Liver (tissue), 9 donors: ENCODE data around the gene HIGD1A. TPM values are rescaled to one million over a fixed set of nuclear protein-coding genes. Genes with fewer than 3 reads are reported as not detected.

Experiments used
- DNase-seq: peaks from one replicate; pipeline ENCODE4 v3.0.0-alpha.2; 2017; ENCODE audit warnings: low spot score
- H3K27ac ChIP-seq, 2 donors: one replicate each; pipeline ENCODE4 v1.7.0; 2013; ENCODE audit warnings: inconsistent platforms in 2 of 2, low read length in 2 of 2, control low read depth in 1 of 2, low read depth in 1 of 2, mild to moderate bottlenecking in 1 of 2
- H3K27me3 ChIP-seq, 4 donors: one replicate each; pipeline versions ENCODE4 v1.6.1 to v1.7.0; 2013; ENCODE audit warnings: low read length in 3 of 4, inconsistent platforms in 1 of 4, mild to moderate bottlenecking in 1 of 4, moderate library complexity in 1 of 4; ENCODE audit not compliant: control insufficient read depth in 4 of 4, insufficient read depth in 4 of 4
- H3K36me3 ChIP-seq, 4 donors: one replicate each; pipeline versions ENCODE4 v1.6.1 to v1.7.0; 2013; ENCODE audit warnings: low read length in 3 of 4, mild to moderate bottlenecking in 3 of 4, low read depth in 1 of 4, moderate library complexity in 1 of 4; ENCODE audit not compliant: control insufficient read depth in 4 of 4, insufficient read depth in 3 of 4
- H3K4me1 ChIP-seq, 4 donors: one replicate each; pipeline versions ENCODE4 v1.6.1 to v1.7.0; 2013; ENCODE audit warnings: low read length in 3 of 4, mild to moderate bottlenecking in 3 of 4, moderate library complexity in 1 of 4; ENCODE audit not compliant: control insufficient read depth in 4 of 4, insufficient read depth in 4 of 4
- H3K4me3 ChIP-seq, 3 donors: one replicate each; pipeline versions ENCODE4 v1.6.1 to v1.7.0; 2013; ENCODE audit warnings: low read length in 3 of 3, control low read depth in 1 of 3, low read depth in 1 of 3, mild to moderate bottlenecking in 1 of 3
- H3K9ac ChIP-seq, 2 donors: one replicate each; pipeline ENCODE4 v1.7.0; 2013; ENCODE audit warnings: low read length in 2 of 2, mild to moderate bottlenecking in 2 of 2, moderate library complexity in 2 of 2, control low read depth in 1 of 2, low read depth in 1 of 2
- H3K9me3 ChIP-seq, 4 donors: one replicate each; pipeline versions ENCODE4 v1.6.1 to v1.7.0; 2013; ENCODE audit warnings: low read length in 3 of 4; ENCODE audit not compliant: control insufficient read depth in 4 of 4
- ATF3 ChIP-seq: IDR thresholded peaks from 2 replicates; pipeline ENCODE4 v1.6.1; 2016; ENCODE audit warnings: antibody characterized with exemption
- CTCF ChIP-seq: fragments of 150-350 bp; IDR thresholded peaks from 2 replicates; pipeline ENCODE4 v1.5.1; 2017; ENCODE audit warnings: improper control_type of control experiment, low read depth, low read length; ENCODE audit not compliant: missing input control
- EGR1 ChIP-seq, 2 donors: IDR thresholded peaks; 2 replicates each; pipeline ENCODE4 v1.6.1; 2016 to 2018; ENCODE audit warnings: antibody characterized with exemption in 2 of 2, low read depth in 2 of 2
- FOXA1 ChIP-seq: IDR thresholded peaks from 2 replicates; pipeline ENCODE4 v1.6.1; 2016; ENCODE audit warnings: antibody characterized with exemption
- FOXA2 ChIP-seq: IDR thresholded peaks from 2 replicates; pipeline ENCODE4 v1.6.1; 2016; ENCODE audit warnings: antibody characterized with exemption
- GABPA ChIP-seq, 2 donors: IDR thresholded peaks in 1 of 2; conservative IDR thresholded peaks in 1 of 2; 2 replicates each; pipeline ENCODE4 v1.6.1; 2016; ENCODE audit warnings: antibody characterized with exemption in 2 of 2, mild to moderate bottlenecking in 1 of 2, moderate library complexity in 1 of 2
- HNF4A ChIP-seq, 2 donors: conservative IDR thresholded peaks; 2 replicates each; pipeline ENCODE4 v1.6.1; 2016; ENCODE audit warnings: antibody characterized with exemption in 2 of 2, mild to moderate bottlenecking in 2 of 2
- HNF4G ChIP-seq: IDR thresholded peaks from 2 replicates; pipeline ENCODE4 v1.6.1; 2016; ENCODE audit warnings: antibody characterized with exemption
- JUND ChIP-seq, 2 donors: IDR thresholded peaks; 2 replicates each; pipeline ENCODE4 v1.6.1; 2016; ENCODE audit warnings: antibody characterized with exemption in 2 of 2
- MAX ChIP-seq: IDR thresholded peaks from 2 replicates; pipeline ENCODE4 v1.6.1; 2016; ENCODE audit warnings: antibody characterized with exemption
- NR2F2 ChIP-seq: IDR thresholded peaks from 2 replicates; pipeline ENCODE4 v1.6.1; 2016; ENCODE audit warnings: antibody characterized with exemption
- RAD21 ChIP-seq, 2 donors: IDR thresholded peaks; 2 replicates each; pipeline ENCODE4 v1.6.1; 2016; ENCODE audit warnings: antibody characterized with exemption in 2 of 2, mild to moderate bottlenecking in 2 of 2
- REST ChIP-seq: IDR thresholded peaks from 2 replicates; pipeline ENCODE4 v1.6.1; 2016; ENCODE audit warnings: antibody characterized with exemption, mild to moderate bottlenecking
- RXRA ChIP-seq, 2 donors: IDR thresholded peaks; 2 replicates each; pipeline ENCODE4 v1.6.1; 2017 to 2018; ENCODE audit warnings: antibody characterized with exemption in 2 of 2, mild to moderate bottlenecking in 1 of 2
- SP1 ChIP-seq: IDR thresholded peaks from 2 replicates; pipeline ENCODE4 v1.6.1; 2018; ENCODE audit warnings: antibody characterized with exemption, mild to moderate bottlenecking
- TAF1 ChIP-seq: conservative IDR thresholded peaks from 2 replicates; pipeline ENCODE4 v1.6.1; 2016; ENCODE audit warnings: antibody characterized with exemption, mild to moderate bottlenecking
- YY1 ChIP-seq: IDR thresholded peaks from 2 replicates; pipeline ENCODE4 v1.6.1; 2016; ENCODE audit warnings: antibody characterized with exemption, mild to moderate bottlenecking
- ZBTB33 ChIP-seq: IDR thresholded peaks from 2 replicates; pipeline ENCODE4 v1.6.1; 2016; ENCODE audit warnings: antibody characterized with exemption
- WGBS: extraction: QIAGEN DNeasy Blood & Tissue Kit; methylation state at CpG from one replicate; pipeline ENCODE4 v1.1.7; 2013; 5-methylcytosine and 5-hydroxymethylcytosine counted together
- polyA plus RNA-seq, 2 donors: library from polyadenylated mRNA; stranded (reverse) in 1 of 2; unstranded in 1 of 2; fragments of 200-250 nt in 1 of 2; fragments of >200 nt in 1 of 2; fragmentation: Nextera tagmentation in 1 of 2; extraction: Ambion mirVana in 1 of 2; gene quantifications; one replicate each; pipeline versions ENCODE4 v1.2.1 to v1.2.3, GENCODE V29; 2013 to 2015
- total RNA-seq, 2 donors: library from RNA; depleted of rRNA; stranded (reverse); fragments of >200 nt; gene quantifications; one replicate each; pipeline ENCODE4 v1.2.3, GENCODE V29; 2014
- donor health status: healthy.
- donor health status: healthy.
- donor health status: healthy.
- donor health status: healthy.
- donor health status: healthy.

The HIGD1A gene
- total RNA-seq (100 to 1,000 TPM; 117 to 234 TPM), polyA plus RNA-seq (100 to 1,000 TPM; 256 TPM)

GRCh38 chr3:42804106-42804830, at the start of gene HIGD1A:
HIGD1A (minus strand) TSS chr3:42804490; CDS start chr3:42794253, 10,237 bp downstream.
- Histone ChIP-seq H3K9ac (peak within 1 kb of the TSS; percentile 61 to 93), H3K9me3 (no peaks in the 10 kb centered on the region), H3K4me1 (peaks cover 2 to 44% (median 21%) of the 10 kb centered on the region in 4 donors), H3K27ac (peak within 1 kb of the TSS; percentile 93 to 95), H3K4me3 (peak within 1 kb of the TSS; percentile 77 to 88 (median 77)), H3K27me3 (no peaks in the 10 kb centered on the region), H3K36me3 (no peaks in the 10 kb centered on the region)
- DNase-seq: peak; percentile 97
- WGBS: under 1% methylated on average over 63 of the region's 63 CpGs
- TF ChIP-seq CTCF (no peak), RAD21 (IDR thresholded peaks at IDR 0.05) (peak; percentile 17 to 18), REST (peak; percentile 92), FOXA2 (no peak), JUND (IDR thresholded peaks at IDR 0.05) (no peak), GABPA (IDR thresholded peaks at IDR 0.05 in 1 of 2, conservative IDR thresholded peaks at IDR 0.05 in 1 of 2) (peak in 1 of 2 donors; percentile 34), EGR1 (IDR thresholded peaks at IDR 0.05; ENCODE audit: low read depth in 2 of 2) (peak in 1 of 2 donors; percentile 51), TAF1 (peak; percentile 91), NR2F2 (no peak), RXRA (IDR thresholded peaks at IDR 0.05) (peak in 1 of 2 donors; percentile 23), HNF4A (conservative IDR thresholded peaks at IDR 0.05) (peak; percentile 2 to 39), ATF3 (no peak), ZBTB33 (no peak), MAX (peak; percentile 67), SP1 (peak; percentile 91), FOXA1 (peak; percentile 28), HNF4G (no peak), YY1 (peak; percentile 56)
